ENCODE measurements around the gene DOCK10.
"Not testable (repeated sequence)": the region's sequence is repeated elsewhere in the genome, so short reads cannot be mapped to it uniquely, and the experiment has no call there.

DOCK10 gene

GRCh38 chr2:225072444-225072843, 30.2 kb upstream of the DOCK10 start:
- Histone ChIP-seq H3K27ac (no peak overlapping the region), H3K27me3 (no peaks in the 10 kb centered on the region), H3K4me3 (no peak overlapping the region), H3K4me1 (no peaks in the 10 kb centered on the region), H4K20me1 (no peaks in the 10 kb centered on the region), H3K9me3 (peaks cover 17% of the 10 kb centered on the region), H3K36me3 (no peaks in the 10 kb centered on the region), H3K9ac (no peak overlapping the region), H3K4me2 (no peak overlapping the region)
- TF ChIP-seq Cebpa-rat (IDR thresholded peaks at IDR 0.05): no peak

GRCh38 chr2:225070811-225071210, 28.5 kb upstream of the DOCK10 start:
- Histone ChIP-seq H3K4me2 (no peak overlapping the region), H3K4me1 (no peaks in the 10 kb centered on the region), H4K20me1 (no peaks in the 10 kb centered on the region), H3K9me3 (peaks cover 32% of the 10 kb centered on the region), H3K4me3 (no peak overlapping the region), H3K27me3 (no peaks in the 10 kb centered on the region), H3K9ac (no peak overlapping the region), H3K27ac (no peak overlapping the region), H3K36me3 (no peaks in the 10 kb centered on the region)
- TF ChIP-seq Cebpa-rat (IDR thresholded peaks at IDR 0.05): no peak

GRCh38 chr2:225069966-225070365, 27.7 kb upstream of the DOCK10 start:
- Histone ChIP-seq H3K4me1 (no peaks in the 10 kb centered on the region), H3K36me3 (no peaks in the 10 kb centered on the region), H3K4me3 (no peak overlapping the region), H3K9ac (no peak overlapping the region), H3K4me2 (no peak overlapping the region), H3K27me3 (no peaks in the 10 kb centered on the region), H3K27ac (no peak overlapping the region), H3K9me3 (peaks cover 32% of the 10 kb centered on the region), H4K20me1 (no peaks in the 10 kb centered on the region)
- no peak for TF ChIP-seq Cebpa-rat (IDR thresholded peaks at IDR 0.05)

GRCh38 chr2:225069477-225069876, 27.2 kb upstream of the DOCK10 start:
- Histone ChIP-seq H3K9ac (no peak overlapping the region), H4K20me1 (no peaks in the 10 kb centered on the region), H3K9me3 (peaks cover 32% of the 10 kb centered on the region), H3K4me2 (no peak overlapping the region), H3K4me1 (peaks cover 5% of the 10 kb centered on the region), H3K4me3 (no peak overlapping the region), H3K27me3 (no peaks in the 10 kb centered on the region), H3K27ac (no peak overlapping the region), H3K36me3 (no peaks in the 10 kb centered on the region)
- no peak for TF ChIP-seq Cebpa-rat (IDR thresholded peaks at IDR 0.05)

GRCh38 chr2:225065882-225066281, 23.6 kb upstream of the DOCK10 start:
- no peak overlapping the region for H3K9ac ChIP-seq
- no peak overlapping the region for H3K4me3 ChIP-seq
- H3K27me3 ChIP-seq: no peaks in the 10 kb centered on the region
- H3K27ac ChIP-seq: no peak overlapping the region
- H3K4me1 ChIP-seq: peaks cover 11% of the 10 kb centered on the region
- H3K9me3 ChIP-seq: peaks cover 32% of the 10 kb centered on the region
- no peak overlapping the region for H3K4me2 ChIP-seq
- no peaks in the 10 kb centered on the region for H4K20me1 ChIP-seq
- TF ChIP-seq Cebpa-rat (IDR thresholded peaks at IDR 0.05): no peak
- no peaks in the 10 kb centered on the region for H3K36me3 ChIP-seq

- Histone ChIP-seq H3K4me1 (peaks cover 11% of the 10 kb centered on the region), H3K4me3 (no peak overlapping the region), H3K27me3 (no peaks in the 10 kb centered on the region), H3K9me3 (peaks cover 33% of the 10 kb centered on the region), H4K20me1 (no peaks in the 10 kb centered on the region), H3K9ac (no peak overlapping the region), H3K4me2 (peak overlapping the region; percentile 39; the same call in 1 of the 2 replicates), H3K36me3 (no peaks in the 10 kb centered on the region), H3K27ac (no peak overlapping the region)
- TF ChIP-seq Cebpa-rat (IDR thresholded peaks at IDR 0.05): no peak
Observed at GRCh38 chr2:225064928-225065327, 22.7 kb upstream of the DOCK10 start.

GRCh38 chr2:225064362-225064761, 22.1 kb upstream of the DOCK10 start:
- TF ChIP-seq Cebpa-rat (IDR thresholded peaks at IDR 0.05): no peak

GRCh38 chr2:225056330-225057073, 14.2 kb upstream of the DOCK10 start:
- TF ChIP-seq Cebpa-rat (IDR thresholded peaks at IDR 0.05): no peak
- no peaks in the 10 kb centered on the region for H3K36me3 ChIP-seq

More at GRCh38 chr2:225064362-225064761, 22.1 kb upstream of the DOCK10 start:
- Histone ChIP-seq H3K9ac (no peak overlapping the region), H3K4me1 (peaks cover 11% of the 10 kb centered on the region), H3K27ac (no peak overlapping the region), H3K27me3 (no peaks in the 10 kb centered on the region), H3K4me3 (no peak overlapping the region), H4K20me1 (no peaks in the 10 kb centered on the region), H3K9me3 (peaks cover 37% of the 10 kb centered on the region), H3K36me3 (no peaks in the 10 kb centered on the region), H3K4me2 (peak overlapping the region; percentile 39)

GRCh38 chr2:225055714-225056113, 13.4 kb upstream of the DOCK10 start:
- no peaks in the 10 kb centered on the region for H3K36me3 ChIP-seq
- H3K4me3 ChIP-seq: no peak overlapping the region
- TF ChIP-seq Cebpa-rat (IDR thresholded peaks at IDR 0.05): no peak
- no peak overlapping the region for H3K4me2 ChIP-seq
- peaks cover 5% of the 10 kb centered on the region; the same call in 1 of the 2 replicates for H3K9me3 ChIP-seq
- no peaks in the 10 kb centered on the region for H4K20me1 ChIP-seq
- no peak overlapping the region for H3K27ac ChIP-seq
- H3K9ac ChIP-seq: no peak overlapping the region
- no peaks in the 10 kb centered on the region for H3K27me3 ChIP-seq
- H3K4me1 ChIP-seq: peaks cover 23% of the 10 kb centered on the region

More at GRCh38 chr2:225056330-225057073, 14.2 kb upstream of the DOCK10 start:
- no peak overlapping the region for H3K4me3 ChIP-seq
- H3K9ac ChIP-seq: no peak overlapping the region
- H3K9me3 ChIP-seq: peaks cover 5% of the 10 kb centered on the region; the same call in 1 of the 2 replicates
- peaks cover 23% of the 10 kb centered on the region for H3K4me1 ChIP-seq
- H3K27me3 ChIP-seq: no peaks in the 10 kb centered on the region
- no peak overlapping the region for H3K27ac ChIP-seq
- H3K4me2 ChIP-seq: no peak overlapping the region
- no peaks in the 10 kb centered on the region for H4K20me1 ChIP-seq

- 0 out of 2 replicates have a peak overlapping the region, but pooled peaks have one; percentile 12 for H3K27ac ChIP-seq
- peaks cover 23% of the 10 kb centered on the region for H3K4me1 ChIP-seq
- no peak for TF ChIP-seq Cebpa-rat (IDR thresholded peaks at IDR 0.05)
- H3K4me3 ChIP-seq: no peak overlapping the region
- H3K9me3 ChIP-seq: no peaks in the 10 kb centered on the region
- H3K4me2 ChIP-seq: peak overlapping the region; percentile 62
- H3K9ac ChIP-seq: no peak overlapping the region; the same call in 1 of the 2 replicates
- H3K36me3 ChIP-seq: no peaks in the 10 kb centered on the region
- no peaks in the 10 kb centered on the region for H4K20me1 ChIP-seq
- no peaks in the 10 kb centered on the region for H3K27me3 ChIP-seq
Observed at GRCh38 chr2:225052703-225053102, 10.4 kb upstream of the DOCK10 start.

- H3K36me3 ChIP-seq, H3K27ac ChIP-seq, H3K4me2 ChIP-seq, H3K9me3 ChIP-seq, H4K20me1 ChIP-seq, H3K4me1 ChIP-seq, H3K9ac ChIP-seq, H3K4me3 ChIP-seq: not testable (repeated sequence)
- peaks cover 16% of the 10 kb centered on the region for H3K27me3 ChIP-seq
Observed at GRCh38 chr2:225047502-225047901, 5.2 kb upstream of the DOCK10 start.
